GM23338 (cell line): ENCODE results near the gene SRSF1. TPM values are rescaled to one million over a fixed set of nuclear protein-coding genes. Genes with fewer than 3 reads are reported as not detected.
"Not testable (repeated sequence)": the region's sequence is repeated elsewhere in the genome, so short reads cannot be mapped to it uniquely, and the experiment has no call there.

Source experiments
- ATAC-seq: fragments of 200-7000 bp; cut with Tn5 transposase; 3 replicates; pipeline ENCODE4 v1.9.1; 2020
- DNase-seq: peaks from one replicate; pipeline ENCODE4 v3.0.0-alpha.2; 2015; ENCODE audit warnings: low spot score
- H2AFZ ChIP-seq: fragments of 200-600 bp; sonication (generic); 2 replicates; pipeline ENCODE4 v1.8.0; 2016; ENCODE audit warnings: antibody characterized with exemption, mild to moderate bottlenecking, moderate library complexity
- H3F3A ChIP-seq: fragments of 200-600 bp; sonication (generic); replicated peaks from 2 replicates; pipeline ENCODE4 v1.8.0; 2017; ENCODE audit warnings: antibody characterized with exemption, mixed run types, low read depth
- H3K27ac ChIP-seq: fragments of 200-600 bp; sonication (generic); 2 replicates; pipeline ENCODE4 v1.6.1; 2016; ENCODE audit warnings: low read depth
- H3K27me3 ChIP-seq: fragments of 200-600 bp; sonication (generic); 2 replicates; pipeline ENCODE4 v1.8.0; 2016; ENCODE audit warnings: mild to moderate bottlenecking, mixed run types, moderate library complexity; ENCODE audit not compliant: insufficient read depth
- H3K36me3 ChIP-seq: fragments of 200-600 bp; sonication (generic); 2 replicates; pipeline ENCODE4 v1.8.0; 2016; ENCODE audit warnings: mild to moderate bottlenecking; ENCODE audit not compliant: insufficient read depth
- H3K4me1 ChIP-seq: fragments of 200-600 bp; sonication (generic); 2 replicates; pipeline ENCODE4 v1.8.0; 2016; ENCODE audit warnings: mild to moderate bottlenecking, moderate library complexity; ENCODE audit not compliant: insufficient read depth
- H3K4me2 ChIP-seq: fragments of 200-600 bp; sonication (generic); 2 replicates; pipeline ENCODE4 v1.7.1; 2017; ENCODE audit warnings: mixed run types
- H3K4me3 ChIP-seq: fragments of 200-600 bp; sonication (generic); 2 replicates; pipeline ENCODE4 v1.6.1; 2016; ENCODE audit warnings: mixed run types
- H3K79me2 ChIP-seq: fragments of 200-600 bp; sonication (generic); replicated peaks from 2 replicates; pipeline ENCODE4 v1.8.0; 2017; ENCODE audit warnings: mild to moderate bottlenecking; ENCODE audit not compliant: insufficient read depth
- H3K9me2 ChIP-seq: fragments of 200-600 bp; sonication (generic); 2 replicates; pipeline ENCODE4 v1.8.0; 2017; ENCODE audit not compliant: insufficient read depth
- H4K20me1 ChIP-seq: fragments of 200-600 bp; sonication (generic); replicated peaks from 2 replicates; pipeline ENCODE4 v1.8.0; 2017; ENCODE audit warnings: mild to moderate bottlenecking; ENCODE audit not compliant: insufficient read depth
- H3K27ac Mint-ChIP-seq: 2 replicates; pipeline ENCODE4 v1.8.0; 2020; ENCODE audit warnings: inconsistent platforms, mild to moderate bottlenecking, moderate library complexity, mixed read lengths
- H3K27me3 Mint-ChIP-seq: 3 replicates; pipeline ENCODE4 v1.8.0; 2022; ENCODE audit warnings: low read depth, mild to moderate bottlenecking, moderate library complexity, mixed read lengths, inconsistent platforms; ENCODE audit not compliant: insufficient read depth, poor library complexity
- H3K36me3 Mint-ChIP-seq: 3 replicates; pipeline ENCODE4 v1.8.0; 2021; ENCODE audit warnings: low read depth, mild to moderate bottlenecking, inconsistent platforms, moderate library complexity, mixed read lengths
- H3K4me1 Mint-ChIP-seq: 3 replicates; pipeline ENCODE4 v1.8.0; 2020; ENCODE audit warnings: mild to moderate bottlenecking, inconsistent platforms, mixed read lengths
- H3K4me3 Mint-ChIP-seq: 3 replicates; pipeline ENCODE4 v1.8.0; 2021; ENCODE audit warnings: moderate library complexity, mild to moderate bottlenecking, inconsistent platforms, mixed read lengths
- H3K9me3 Mint-ChIP-seq: 3 replicates; pipeline ENCODE4 v1.8.0; 2020; ENCODE audit warnings: moderate library complexity, mild to moderate bottlenecking, inconsistent platforms, mixed read lengths
- JUNB ChIP-seq: IDR thresholded peaks from one replicate; pipeline ENCODE4 v1.6.1; 2016; ENCODE audit warnings: antibody characterized with exemption; ENCODE audit not compliant: unreplicated experiment
- NANOG ChIP-seq: IDR thresholded peaks from 2 replicates; pipeline ENCODE4 v1.6.1; 2016; ENCODE audit warnings: antibody characterized with exemption, borderline replicate concordance
- POLR2AphosphoS5 ChIP-seq: IDR thresholded peaks from 2 replicates; pipeline ENCODE4 v1.6.1; 2016; ENCODE audit warnings: antibody characterized with exemption, low read depth
- ZNF331 ChIP-seq: fragments of 250-450 bp; sonication (Bioruptor Pico); IDR thresholded peaks from 2 replicates; pipeline ENCODE4 v1.5.0; 2020; ENCODE audit warnings: low read depth, mild to moderate bottlenecking, moderate library complexity
- polyA plus RNA-seq: library from polyadenylated mRNA; unstranded; fragments of >200 nt; fragmentation: Nextera tagmentation; extraction: Ambion mirVana; gene quantifications from 2 replicates; pipeline ENCODE4 v1.2.1, GENCODE V29; 2016
- total RNA-seq: library from RNA; depleted of rRNA; stranded (reverse); fragments of >200 nt; shearing (Covaris generic); gene quantifications from 2 replicates; pipeline ENCODE4 v1.2.3, GENCODE V29; 2014
- TF ChIP-seq, protein P1 (sequence below): fragments of 250-450 bp; sonication (Bioruptor Pico); IDR thresholded peaks from 2 replicates; pipeline ENCODE4 v1.5.0; 2020; ENCODE audit warnings: mild to moderate bottlenecking, moderate library complexity
- TF ChIP-seq, protein P2 (sequence below), 2 experiments: fragments of 200-600 bp in 1 of 2; sonication (generic) in 1 of 2; conservative IDR thresholded peaks; 2 replicates each; pipeline versions ENCODE4 v1.5.1 to v1.6.1; 2016 to 2017; ENCODE audit warnings: antibody characterized with exemption in 2 of 2, low read depth in 2 of 2, mild to moderate bottlenecking in 2 of 2, moderate library complexity in 1 of 2

Gene SRSF1
- total and polyA plus RNA-seq, 2 experiments from 2014 or later, result 413 to 584 TPM

DNA sequence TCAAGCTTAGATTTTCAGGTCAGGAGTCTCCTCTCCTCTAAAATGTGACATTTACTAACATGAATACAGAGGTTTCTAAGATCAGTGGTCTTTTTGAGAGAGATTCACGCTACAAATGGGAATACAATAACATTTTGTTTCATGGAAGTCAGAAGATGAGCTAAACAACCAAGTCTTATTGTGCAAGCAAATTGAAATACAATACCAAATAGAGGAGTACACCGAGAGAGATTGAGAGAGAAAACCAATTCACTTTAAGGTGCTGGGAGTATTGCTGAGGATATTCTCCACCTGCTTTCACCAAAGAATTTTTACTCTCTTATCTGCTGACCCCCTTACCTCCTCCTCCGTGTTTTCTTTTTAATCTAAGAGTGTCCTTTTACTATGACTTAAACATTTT lies 30.5 kb downstream of the SRSF1 start (continued):
- TF ChIP-seq, protein P1, sequence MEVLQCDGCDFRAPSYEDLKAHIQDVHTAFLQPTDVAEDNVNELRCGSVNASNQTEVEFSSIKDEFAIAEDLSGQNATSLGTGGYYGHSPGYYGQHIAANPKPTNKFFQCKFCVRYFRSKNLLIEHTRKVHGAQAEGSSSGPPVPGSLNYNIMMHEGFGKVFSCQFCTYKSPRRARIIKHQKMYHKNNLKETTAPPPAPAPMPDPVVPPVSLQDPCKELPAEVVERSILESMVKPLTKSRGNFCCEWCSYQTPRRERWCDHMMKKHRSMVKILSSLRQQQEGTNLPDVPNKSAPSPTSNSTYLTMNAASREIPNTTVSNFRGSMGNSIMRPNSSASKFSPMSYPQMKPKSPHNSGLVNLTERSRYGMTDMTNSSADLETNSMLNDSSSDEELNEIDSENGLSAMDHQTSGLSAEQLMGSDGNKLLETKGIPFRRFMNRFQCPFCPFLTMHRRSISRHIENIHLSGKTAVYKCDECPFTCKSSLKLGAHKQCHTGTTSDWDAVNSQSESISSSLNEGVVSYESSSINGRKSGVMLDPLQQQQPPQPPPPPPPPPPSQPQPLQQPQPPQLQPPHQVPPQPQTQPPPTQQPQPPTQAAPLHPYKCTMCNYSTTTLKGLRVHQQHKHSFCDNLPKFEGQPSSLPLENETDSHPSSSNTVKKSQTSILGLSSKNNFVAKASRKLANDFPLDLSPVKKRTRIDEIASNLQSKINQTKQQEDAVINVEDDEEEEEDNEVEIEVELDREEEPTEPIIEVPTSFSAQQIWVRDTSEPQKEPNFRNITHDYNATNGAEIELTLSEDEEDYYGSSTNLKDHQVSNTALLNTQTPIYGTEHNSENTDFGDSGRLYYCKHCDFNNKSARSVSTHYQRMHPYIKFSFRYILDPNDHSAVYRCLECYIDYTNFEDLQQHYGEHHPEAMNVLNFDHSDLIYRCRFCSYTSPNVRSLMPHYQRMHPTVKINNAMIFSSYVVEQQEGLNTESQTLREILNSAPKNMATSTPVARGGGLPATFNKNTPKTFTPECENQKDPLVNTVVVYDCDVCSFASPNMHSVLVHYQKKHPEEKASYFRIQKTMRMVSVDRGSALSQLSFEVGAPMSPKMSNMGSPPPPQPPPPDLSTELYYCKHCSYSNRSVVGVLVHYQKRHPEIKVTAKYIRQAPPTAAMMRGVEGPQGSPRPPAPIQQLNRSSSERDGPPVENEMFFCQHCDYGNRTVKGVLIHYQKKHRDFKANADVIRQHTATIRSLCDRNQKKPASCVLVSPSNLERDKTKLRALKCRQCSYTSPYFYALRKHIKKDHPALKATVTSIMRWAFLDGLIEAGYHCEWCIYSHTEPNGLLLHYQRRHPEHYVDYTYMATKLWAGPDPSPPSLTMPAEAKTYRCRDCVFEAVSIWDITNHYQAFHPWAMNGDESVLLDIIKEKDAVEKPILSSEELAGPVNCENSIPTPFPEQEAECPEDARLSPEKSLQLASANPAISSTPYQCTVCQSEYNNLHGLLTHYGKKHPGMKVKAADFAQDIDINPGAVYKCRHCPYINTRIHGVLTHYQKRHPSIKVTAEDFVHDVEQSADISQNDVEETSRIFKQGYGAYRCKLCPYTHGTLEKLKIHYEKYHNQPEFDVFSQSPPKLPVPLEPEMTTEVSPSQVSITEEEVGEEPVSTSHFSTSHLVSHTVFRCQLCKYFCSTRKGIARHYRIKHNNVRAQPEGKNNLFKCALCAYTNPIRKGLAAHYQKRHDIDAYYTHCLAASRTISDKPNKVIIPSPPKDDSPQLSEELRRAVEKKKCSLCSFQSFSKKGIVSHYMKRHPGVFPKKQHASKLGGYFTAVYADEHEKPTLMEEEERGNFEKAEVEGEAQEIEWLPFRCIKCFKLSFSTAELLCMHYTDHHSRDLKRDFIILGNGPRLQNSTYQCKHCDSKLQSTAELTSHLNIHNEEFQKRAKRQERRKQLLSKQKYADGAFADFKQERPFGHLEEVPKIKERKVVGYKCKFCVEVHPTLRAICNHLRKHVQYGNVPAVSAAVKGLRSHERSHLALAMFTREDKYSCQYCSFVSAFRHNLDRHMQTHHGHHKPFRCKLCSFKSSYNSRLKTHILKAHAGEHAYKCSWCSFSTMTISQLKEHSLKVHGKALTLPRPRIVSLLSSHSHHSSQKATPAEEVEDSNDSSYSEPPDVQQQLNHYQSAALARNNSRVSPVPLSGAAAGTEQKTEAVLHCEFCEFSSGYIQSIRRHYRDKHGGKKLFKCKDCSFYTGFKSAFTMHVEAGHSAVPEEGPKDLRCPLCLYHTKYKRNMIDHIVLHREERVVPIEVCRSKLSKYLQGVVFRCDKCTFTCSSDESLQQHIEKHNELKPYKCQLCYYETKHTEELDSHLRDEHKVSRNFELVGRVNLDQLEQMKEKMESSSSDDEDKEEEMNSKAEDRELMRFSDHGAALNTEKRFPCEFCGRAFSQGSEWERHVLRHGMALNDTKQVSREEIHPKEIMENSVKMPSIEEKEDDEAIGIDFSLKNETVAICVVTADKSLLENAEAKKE (CRISPR knock-in tag), result no peak

DNA sequence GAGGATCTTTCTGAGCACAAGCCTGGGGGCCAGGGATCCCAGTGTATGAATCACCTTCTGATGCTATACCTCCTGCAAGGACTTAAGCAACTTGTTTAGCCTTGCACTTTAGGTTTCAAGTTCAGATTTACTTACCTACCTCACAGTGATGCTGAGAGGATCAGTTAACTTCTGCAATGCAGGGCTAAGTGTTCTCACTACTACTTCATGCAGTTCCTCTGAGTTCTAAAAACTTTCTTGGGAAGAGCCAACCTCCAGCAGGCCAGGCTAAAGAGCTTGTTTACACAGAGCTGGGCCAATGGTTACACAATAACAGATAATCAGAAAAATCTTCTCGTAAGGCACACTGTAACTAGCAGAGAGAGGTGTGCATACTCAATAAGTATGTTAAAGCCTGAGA lies 32.0 kb downstream of the SRSF1 start:
- DNase-seq (no peak), ATAC-seq (no peak)
- no peak overlapping the region for H3K4me3 Mint-ChIP-seq
- no peaks in the 10 kb centered on the region for H3K4me1 Mint-ChIP-seq
- H3K36me3 Mint-ChIP-seq, result peaks cover 53% of the 10 kb centered on the region
- no peaks in the 10 kb centered on the region for H3K9me3 Mint-ChIP-seq
- H3K36me3 ChIP-seq, result peaks cover 43% of the 10 kb centered on the region; the same call in 1 of the 2 replicates
- H3K4me3 ChIP-seq, result no peak overlapping the region
- H3K9me2 ChIP-seq, result no peaks in the 10 kb centered on the region
- no peaks in the 10 kb centered on the region for H3K4me1 ChIP-seq
- no peak overlapping the region for H3K27ac Mint-ChIP-seq
- peaks cover 15% of the 10 kb centered on the region for H4K20me1 ChIP-seq
- 0 out of 2 replicates have a peak, but pooled peaks cover 10% of the 10 kb centered on the region for H3F3A ChIP-seq
- peaks cover 5% of the 10 kb centered on the region for H3K27me3 Mint-ChIP-seq
- H3K27me3 ChIP-seq, result no peaks in the 10 kb centered on the region
- H3K27ac ChIP-seq, result no peak overlapping the region
- TF ChIP-seq, protein P2, sequence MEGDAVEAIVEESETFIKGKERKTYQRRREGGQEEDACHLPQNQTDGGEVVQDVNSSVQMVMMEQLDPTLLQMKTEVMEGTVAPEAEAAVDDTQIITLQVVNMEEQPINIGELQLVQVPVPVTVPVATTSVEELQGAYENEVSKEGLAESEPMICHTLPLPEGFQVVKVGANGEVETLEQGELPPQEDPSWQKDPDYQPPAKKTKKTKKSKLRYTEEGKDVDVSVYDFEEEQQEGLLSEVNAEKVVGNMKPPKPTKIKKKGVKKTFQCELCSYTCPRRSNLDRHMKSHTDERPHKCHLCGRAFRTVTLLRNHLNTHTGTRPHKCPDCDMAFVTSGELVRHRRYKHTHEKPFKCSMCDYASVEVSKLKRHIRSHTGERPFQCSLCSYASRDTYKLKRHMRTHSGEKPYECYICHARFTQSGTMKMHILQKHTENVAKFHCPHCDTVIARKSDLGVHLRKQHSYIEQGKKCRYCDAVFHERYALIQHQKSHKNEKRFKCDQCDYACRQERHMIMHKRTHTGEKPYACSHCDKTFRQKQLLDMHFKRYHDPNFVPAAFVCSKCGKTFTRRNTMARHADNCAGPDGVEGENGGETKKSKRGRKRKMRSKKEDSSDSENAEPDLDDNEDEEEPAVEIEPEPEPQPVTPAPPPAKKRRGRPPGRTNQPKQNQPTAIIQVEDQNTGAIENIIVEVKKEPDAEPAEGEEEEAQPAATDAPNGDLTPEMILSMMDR (conservative IDR thresholded peaks at IDR 0.05; ENCODE audit: low read depth in 2 of 2), result no peak
- TF ChIP-seq POLR2AphosphoS5, result no peak
- TF ChIP-seq JUNB, result no peak
- no peak for TF ChIP-seq ZNF331 (CRISPR knock-in tag)
- no peak for TF ChIP-seq NANOG
- H2AFZ ChIP-seq, result no peak overlapping the region
- peaks cover 6% of the 10 kb centered on the region for H3K79me2 ChIP-seq
- H3K4me2 ChIP-seq, result no peak overlapping the region

DNA sequence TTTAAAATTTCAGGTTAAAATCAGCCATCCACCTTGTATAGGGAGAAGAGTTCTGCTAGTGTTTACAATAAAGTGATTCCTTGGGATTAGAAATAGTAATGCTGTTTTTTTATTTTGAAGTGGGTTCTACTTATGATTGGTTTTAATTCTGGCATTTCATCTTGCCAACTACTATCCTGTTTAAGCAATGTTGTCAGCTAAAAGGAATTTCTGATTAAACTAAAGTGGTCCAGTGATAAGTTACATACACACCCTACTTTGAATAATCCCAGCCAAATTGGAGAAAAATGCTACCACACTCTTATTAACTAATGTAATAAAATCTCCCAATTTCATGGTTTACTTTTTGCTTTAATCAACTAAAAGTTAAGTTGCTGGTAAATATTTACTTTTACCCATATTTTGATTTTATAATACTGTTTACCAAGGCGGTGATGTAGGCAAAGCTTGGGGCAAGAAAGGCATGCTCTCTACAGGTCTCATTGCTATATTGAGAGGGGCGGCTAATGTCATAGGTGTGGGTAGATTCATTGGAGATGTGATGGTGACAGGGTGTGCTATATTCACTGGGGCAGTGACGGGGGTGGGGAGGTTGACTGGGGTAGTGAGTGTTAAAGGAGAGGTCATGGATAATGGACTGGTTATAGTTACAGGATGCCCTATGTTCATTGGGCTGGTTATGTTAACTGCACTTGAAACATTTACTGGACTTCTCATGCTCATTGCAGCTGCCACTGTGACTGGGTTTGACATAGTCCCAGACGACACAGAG lies 32.8 kb downstream of the SRSF1 start:
- H3K27ac Mint-ChIP-seq, H3K4me1 Mint-ChIP-seq, H3K4me3 Mint-ChIP-seq, H3K9me3 Mint-ChIP-seq, H3K4me2 ChIP-seq, H2AFZ ChIP-seq, H3K27ac ChIP-seq, H3K9me2 ChIP-seq, H3K4me3 ChIP-seq, H3K79me2 ChIP-seq, H3F3A ChIP-seq, ATAC-seq, H3K27me3 ChIP-seq, DNase-seq, H3K27me3 Mint-ChIP-seq, H3K4me1 ChIP-seq: not testable (repeated sequence)
- Histone ChIP-seq H3K36me3 (peaks cover 36% of the 10 kb centered on the region; the same call in 1 of the 2 replicates), H4K20me1 (peaks cover 15% of the 10 kb centered on the region)
- peaks cover 49% of the 10 kb centered on the region for H3K36me3 Mint-ChIP-seq
